HepG2 (cell line): ENCODE results near the gene ATAD3C. TPM values are rescaled to one million over a fixed set of nuclear protein-coding genes. Genes with fewer than 3 reads are reported as not detected.

ENCODE experiments used
- BORCS8-MEF2B ChIP-seq: sonication (generic); formaldehyde crosslinking; IDR thresholded peaks from 2 replicates; pipeline ENCODE4 v1.8.0; 2022; ENCODE audit warnings: mild to moderate bottlenecking, missing genetic modification reagents
- CHD4 ChIP-seq: fragments of 200-600 bp; sonication (generic); IDR thresholded peaks from 2 replicates; pipeline ENCODE4 v1.7.0; 2017; ENCODE audit warnings: mild to moderate bottlenecking, low read length, borderline replicate concordance
- CREM ChIP-seq, 2 experiments: sonication (generic) in 1 of 2; formaldehyde crosslinking in 1 of 2; IDR thresholded peaks; 2 replicates each; pipeline versions ENCODE4 v1.4.0 to v1.6.1; 2016 to 2020; ENCODE audit warnings: antibody characterized with exemption in 1 of 2, mild to moderate bottlenecking in 1 of 2, missing genetic modification reagents in 1 of 2
- GATA4 ChIP-seq: sonication (generic); IDR thresholded peaks from 2 replicates; pipeline ENCODE4 v1.6.1; 2016; ENCODE audit warnings: antibody characterized with exemption, low read depth, borderline replicate concordance
- HOXA7 ChIP-seq: sonication (generic); formaldehyde crosslinking; IDR thresholded peaks from 2 replicates; pipeline ENCODE4 v1.8.1; 2022; ENCODE audit warnings: mild to moderate bottlenecking, missing genetic modification reagents, moderate library complexity
- MEF2D ChIP-seq: sonication (generic); formaldehyde crosslinking; IDR thresholded peaks from 2 replicates; pipeline ENCODE4 v1.5.1; 2020; ENCODE audit warnings: mild to moderate bottlenecking, missing genetic modification reagents
- MEIS2 ChIP-seq: sonication (generic); formaldehyde crosslinking; IDR thresholded peaks from 2 replicates; pipeline ENCODE4 v1.9.0; 2021; ENCODE audit warnings: mild to moderate bottlenecking, missing genetic modification reagents
- NFRKB ChIP-seq: fragments of 450-650 bp; IDR thresholded peaks from 2 replicates; pipeline ENCODE4 v1.6.1; 2017
- NR2F6 ChIP-seq, 2 experiments: IDR thresholded peaks; 2 replicates each; pipeline ENCODE4 v1.6.1; 2016; ENCODE audit warnings: antibody characterized with exemption in 1 of 2, mild to moderate bottlenecking in 1 of 2
- RFXAP ChIP-seq: sonication (generic); formaldehyde crosslinking; IDR thresholded peaks from 2 replicates; pipeline ENCODE4 v1.4.0; 2020; ENCODE audit warnings: missing genetic modification reagents, borderline replicate concordance
- SCMH1 ChIP-seq: sonication (generic); formaldehyde crosslinking; IDR thresholded peaks from 2 replicates; pipeline ENCODE4 v1.9.0; 2021; ENCODE audit warnings: missing genetic modification reagents, mild to moderate bottlenecking, borderline replicate concordance
- SKI ChIP-seq: fragments of 450-650 bp; IDR thresholded peaks from one replicate; pipeline ENCODE4 v1.6.1; 2018; ENCODE audit warnings: mild to moderate bottlenecking; ENCODE audit not compliant: partially characterized antibody
- TCF7 ChIP-seq: sonication (generic); IDR thresholded peaks from 2 replicates; pipeline ENCODE4 v1.6.1; 2016; ENCODE audit warnings: antibody characterized with exemption, low read depth
- TEAD2 ChIP-seq: sonication (generic); formaldehyde crosslinking; IDR thresholded peaks from 2 replicates; pipeline ENCODE4 v1.9.0; 2021; ENCODE audit warnings: missing genetic modification reagents
- U2AF1 ChIP-seq: fragments of 200-400 bp; formaldehyde crosslinking; optimal IDR thresholded peaks from 2 replicates; pipeline ENCODE3; 2017; ENCODE audit warnings: mild to moderate bottlenecking, low read depth, low read length
- ZFP41 ChIP-seq: sonication (generic); formaldehyde crosslinking; IDR thresholded peaks from 2 replicates; pipeline ENCODE4 v1.4.0; 2020; ENCODE audit warnings: mild to moderate bottlenecking, missing genetic modification reagents, borderline replicate concordance
- ZFY ChIP-seq: sonication (generic); formaldehyde crosslinking; IDR thresholded peaks from 2 replicates; pipeline ENCODE4 v1.4.0; 2020; ENCODE audit warnings: missing genetic modification reagents
- ZMYM3 ChIP-seq: sonication (generic); formaldehyde crosslinking; IDR thresholded peaks from 2 replicates; pipeline ENCODE4 v1.5.1; 2020; ENCODE audit warnings: mild to moderate bottlenecking, missing genetic modification reagents
- ZNF343 ChIP-seq: sonication (generic); formaldehyde crosslinking; IDR thresholded peaks from 2 replicates; pipeline ENCODE4 v1.4.0; 2020; ENCODE audit warnings: mild to moderate bottlenecking, missing genetic modification reagents
- ZNF605 ChIP-seq: sonication (generic); formaldehyde crosslinking; IDR thresholded peaks from 2 replicates; pipeline ENCODE4 v1.8.0; 2022; ENCODE audit warnings: mild to moderate bottlenecking, missing genetic modification reagents
- ZNF7 ChIP-seq: IDR thresholded peaks from 2 replicates; pipeline ENCODE4 v1.6.1; 2016; ENCODE audit warnings: missing biosample characterization, missing genetic modification reagents
- ZNF761 ChIP-seq: sonication (generic); formaldehyde crosslinking; conservative IDR thresholded peaks from 2 replicates; pipeline ENCODE4 v1.4.0; 2020; ENCODE audit warnings: mild to moderate bottlenecking, missing genetic modification reagents
- ZNF772 ChIP-seq: sonication (generic); formaldehyde crosslinking; IDR thresholded peaks from 2 replicates; pipeline ENCODE4 v1.5.0; 2020; ENCODE audit warnings: mild to moderate bottlenecking, missing genetic modification reagents
- ZSCAN22 ChIP-seq: sonication (generic); formaldehyde crosslinking; IDR thresholded peaks from 2 replicates; pipeline ENCODE4 v1.4.0; 2020; ENCODE audit warnings: mild to moderate bottlenecking, missing genetic modification reagents
- ZSCAN9 ChIP-seq: IDR thresholded peaks from 2 replicates; pipeline ENCODE4 v1.6.1; 2016; ENCODE audit warnings: borderline replicate concordance
- polyA plus RNA-seq, 8 experiments: library from polyadenylated mRNA; depleted of rRNA in 3 of 8; stranded (reverse) in 7 of 8; unstranded in 1 of 8; fragments of >200 nt; fragmentation: Illumina TruSeq in 4 of 8; extraction: Trizol in 4 of 8; gene quantifications; 2 replicates each; pipeline versions ENCODE4 v1.2.1 to v1.2.3, GENCODE V29; 2011 to 2016; ENCODE audit warnings: low read depth in 4 of 8, missing spikeins in 1 of 8, mixed read lengths in 1 of 8; ENCODE audit not compliant: insufficient read depth in 1 of 8
- total RNA-seq, 5 experiments: library from RNA; depleted of rRNA; stranded (reverse); fragments of >200 nt; fragmentation: Illumina TruSeq; extraction: Trizol; gene quantifications; 2 replicates each; pipeline ENCODE4 v1.2.3, GENCODE V29; 2016; ENCODE audit warnings: low read depth in 1 of 5
- TF ChIP-seq, protein P1 (sequence below): sonication (generic); formaldehyde crosslinking; IDR thresholded peaks from 2 replicates; pipeline ENCODE4 v1.9.0; 2021; ENCODE audit warnings: missing genetic modification reagents, mild to moderate bottlenecking, borderline replicate concordance
- TF ChIP-seq, protein P2 (sequence below), 2 experiments: sonication (generic) in 1 of 2; formaldehyde crosslinking in 1 of 2; IDR thresholded peaks; 2 replicates each; pipeline versions ENCODE4 v1.5.1 to v1.6.1; 2011 to 2020; ENCODE audit warnings: borderline replicate concordance in 1 of 2, low read depth in 1 of 2, low read length in 1 of 2, mild to moderate bottlenecking in 1 of 2, missing genetic modification reagents in 1 of 2, moderate library complexity in 1 of 2

ATAD3C gene
- total and polyA plus RNA-seq, 2 of the 13 experiments (the other 11 are each of a cell fraction or from before 2014, with no cell fraction given): 2.4 to 3.2 TPM

DNA sequence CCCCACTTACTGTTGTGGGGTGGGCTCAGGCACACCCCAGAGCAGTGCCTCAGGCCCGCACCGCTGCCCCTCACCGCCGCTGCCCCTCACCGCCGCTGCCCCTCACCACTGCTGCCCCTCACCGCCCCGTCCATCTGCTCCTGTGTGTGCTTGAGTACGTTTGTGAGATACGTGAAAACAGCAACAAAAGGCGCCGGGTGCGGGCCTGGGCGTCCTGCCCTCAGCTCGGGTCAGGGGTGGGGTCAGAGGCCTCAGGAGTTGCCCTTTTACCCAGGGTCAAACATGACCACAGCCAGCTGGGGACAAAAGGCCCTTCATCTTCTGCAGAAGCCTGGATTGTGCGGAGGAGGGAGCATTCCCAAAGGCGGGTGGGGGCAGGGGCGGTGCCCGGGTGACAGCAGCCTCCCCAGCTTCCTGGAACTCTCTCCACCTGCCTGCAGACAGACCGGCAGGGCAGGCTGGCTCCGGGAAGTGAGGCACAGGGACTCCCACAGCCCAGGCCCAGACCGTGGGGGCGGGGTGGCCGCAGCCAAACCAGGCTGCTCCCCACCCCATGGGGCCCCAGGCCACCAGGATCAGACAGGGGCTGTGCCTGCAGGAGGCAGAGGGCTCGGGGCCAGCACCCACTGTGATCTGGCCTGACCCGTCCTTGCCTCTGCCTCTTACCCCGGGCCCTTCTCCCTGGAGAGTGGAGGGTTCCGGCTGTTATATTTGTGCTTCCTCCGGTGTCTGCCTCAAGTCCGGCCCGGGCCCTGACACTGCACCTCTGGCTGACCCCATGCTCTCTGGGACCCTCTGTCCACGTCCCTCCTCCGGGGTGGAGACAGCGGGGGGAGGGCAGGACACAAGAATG lies 16.3 kb upstream of the ATAD3C start (continued):
- peak; percentile 78 for TF ChIP-seq MEF2D (CRISPR knock-in tag)
- peak; percentile 73 for TF ChIP-seq ZNF761 (CRISPR knock-in tag)
- TF ChIP-seq GATA4: no peak
- no peak for TF ChIP-seq HOXA7 (CRISPR knock-in tag)
- TF ChIP-seq SKI: peak; percentile 90
- peak; percentile 80 for TF ChIP-seq CREM (IDR thresholded peaks at IDR 0.05)
- TF ChIP-seq CREM (CRISPR knock-in tag; IDR thresholded peaks at IDR 0.05): no peak
- TF ChIP-seq NR2F6 (IDR thresholded peaks at IDR 0.05): peak; percentile 99
- TF ChIP-seq NR2F6 (CRISPR knock-in tag; IDR thresholded peaks at IDR 0.05): peak; percentile 99
- TF ChIP-seq ZSCAN9 (CRISPR knock-in tag): peak; percentile 92
- TF ChIP-seq RFXAP (CRISPR knock-in tag): no peak
- TF ChIP-seq ZNF772 (CRISPR knock-in tag): peak; percentile 78; the same call in 1 of the 2 replicates
- TF ChIP-seq TEAD2 (CRISPR knock-in tag): no peak
- TF ChIP-seq ZNF605 (CRISPR knock-in tag): peak; percentile 17; the same call in 1 of the 2 replicates
- TF ChIP-seq ZNF7: no peak
- TF ChIP-seq ZNF343 (CRISPR knock-in tag): peak; percentile 71
- TF ChIP-seq SCMH1 (CRISPR knock-in tag): no peak
- no peak for TF ChIP-seq U2AF1
- TF ChIP-seq ZMYM3: no peak
- no peak for TF ChIP-seq ZFP41 (CRISPR knock-in tag)
- TF ChIP-seq ZSCAN22 (CRISPR knock-in tag): 0 out of 2 replicates have a peak, but pooled peaks have one; percentile 22
- TF ChIP-seq, protein P1, sequence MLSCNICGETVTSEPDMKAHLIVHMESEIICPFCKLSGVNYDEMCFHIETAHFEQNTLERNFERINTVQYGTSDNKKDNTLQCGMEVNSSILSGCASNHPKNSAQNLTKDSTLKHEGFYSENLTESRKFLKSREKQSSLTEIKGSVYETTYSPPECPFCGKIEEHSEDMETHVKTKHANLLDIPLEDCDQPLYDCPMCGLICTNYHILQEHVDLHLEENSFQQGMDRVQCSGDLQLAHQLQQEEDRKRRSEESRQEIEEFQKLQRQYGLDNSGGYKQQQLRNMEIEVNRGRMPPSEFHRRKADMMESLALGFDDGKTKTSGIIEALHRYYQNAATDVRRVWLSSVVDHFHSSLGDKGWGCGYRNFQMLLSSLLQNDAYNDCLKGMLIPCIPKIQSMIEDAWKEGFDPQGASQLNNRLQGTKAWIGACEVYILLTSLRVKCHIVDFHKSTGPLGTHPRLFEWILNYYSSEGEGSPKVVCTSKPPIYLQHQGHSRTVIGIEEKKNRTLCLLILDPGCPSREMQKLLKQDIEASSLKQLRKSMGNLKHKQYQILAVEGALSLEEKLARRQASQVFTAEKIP (CRISPR knock-in tag): no peak
- 0 out of 2 replicates have a peak, but pooled peaks have one; percentile 26 for TF ChIP-seq CHD4
- peak; percentile 60 for TF ChIP-seq TCF7
- TF ChIP-seq, protein P2, sequence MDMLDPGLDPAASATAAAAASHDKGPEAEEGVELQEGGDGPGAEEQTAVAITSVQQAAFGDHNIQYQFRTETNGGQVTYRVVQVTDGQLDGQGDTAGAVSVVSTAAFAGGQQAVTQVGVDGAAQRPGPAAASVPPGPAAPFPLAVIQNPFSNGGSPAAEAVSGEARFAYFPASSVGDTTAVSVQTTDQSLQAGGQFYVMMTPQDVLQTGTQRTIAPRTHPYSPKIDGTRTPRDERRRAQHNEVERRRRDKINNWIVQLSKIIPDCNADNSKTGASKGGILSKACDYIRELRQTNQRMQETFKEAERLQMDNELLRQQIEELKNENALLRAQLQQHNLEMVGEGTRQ (IDR thresholded peaks at IDR 0.05; ENCODE audit: low read depth, low read length): no peak
- TF ChIP-seq, protein P2 (CRISPR knock-in tag; IDR thresholded peaks at IDR 0.05; ENCODE audit: borderline replicate concordance): no peak
- TF ChIP-seq ZFY: peak; percentile 84
- TF ChIP-seq NFRKB: no peak
- TF ChIP-seq BORCS8-MEF2B (CRISPR knock-in tag): no peak
- TF ChIP-seq MEIS2 (CRISPR knock-in tag): no peak; the same call in 1 of the 2 replicates
